GM10266 (cell line): Measurements from ENCODE around the gene FXYD3.

Source experiments
- DNase-seq: peaks from one replicate; pipeline ENCODE4 v3.0.0; 2012; ENCODE audit errors: extremely low spot score
- TF ChIP-seq, protein P1 (sequence below): IDR thresholded peaks from 2 replicates; pipeline ENCODE4 v1.5.1; 2012; ENCODE audit warnings: mild to moderate bottlenecking, low read depth; ENCODE audit not compliant: control insufficient read depth, insufficient read depth; ENCODE audit errors: missing control alignments

Gene FXYD3

DNA sequence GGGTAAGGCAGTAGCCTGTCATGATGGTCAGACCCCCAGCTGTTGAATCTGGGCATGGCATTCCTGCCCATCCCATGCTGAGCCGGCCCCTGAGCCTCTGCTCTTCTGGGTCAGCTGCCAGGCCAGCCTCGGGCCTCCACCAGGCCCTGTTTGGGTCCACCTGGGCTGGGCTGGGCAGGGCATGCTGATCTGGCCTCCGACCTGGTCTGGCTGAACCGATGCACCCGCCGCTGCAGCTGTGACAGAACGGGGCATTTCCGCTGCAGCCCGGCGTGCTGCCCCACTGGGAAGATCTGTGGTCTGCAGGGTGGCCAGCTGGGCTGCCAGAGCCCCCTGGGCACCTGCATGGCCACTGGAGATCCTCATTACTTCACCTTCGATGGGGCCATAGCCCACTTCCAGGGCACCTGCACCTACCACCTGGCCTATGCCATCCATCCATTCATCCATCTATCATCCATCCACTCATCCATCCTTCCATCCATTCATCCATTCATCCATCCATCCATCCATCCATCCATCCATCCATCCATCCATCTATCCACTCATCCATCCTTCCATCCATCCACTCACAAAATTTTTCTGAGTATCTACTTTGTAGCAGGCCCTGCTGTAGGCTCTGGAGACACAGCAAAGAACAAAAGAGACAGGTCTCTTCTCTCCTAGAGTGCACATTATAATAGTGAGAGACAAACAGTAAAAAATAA lies 21.5 kb upstream of the FXYD3 start:
- TF ChIP-seq, protein P1, sequence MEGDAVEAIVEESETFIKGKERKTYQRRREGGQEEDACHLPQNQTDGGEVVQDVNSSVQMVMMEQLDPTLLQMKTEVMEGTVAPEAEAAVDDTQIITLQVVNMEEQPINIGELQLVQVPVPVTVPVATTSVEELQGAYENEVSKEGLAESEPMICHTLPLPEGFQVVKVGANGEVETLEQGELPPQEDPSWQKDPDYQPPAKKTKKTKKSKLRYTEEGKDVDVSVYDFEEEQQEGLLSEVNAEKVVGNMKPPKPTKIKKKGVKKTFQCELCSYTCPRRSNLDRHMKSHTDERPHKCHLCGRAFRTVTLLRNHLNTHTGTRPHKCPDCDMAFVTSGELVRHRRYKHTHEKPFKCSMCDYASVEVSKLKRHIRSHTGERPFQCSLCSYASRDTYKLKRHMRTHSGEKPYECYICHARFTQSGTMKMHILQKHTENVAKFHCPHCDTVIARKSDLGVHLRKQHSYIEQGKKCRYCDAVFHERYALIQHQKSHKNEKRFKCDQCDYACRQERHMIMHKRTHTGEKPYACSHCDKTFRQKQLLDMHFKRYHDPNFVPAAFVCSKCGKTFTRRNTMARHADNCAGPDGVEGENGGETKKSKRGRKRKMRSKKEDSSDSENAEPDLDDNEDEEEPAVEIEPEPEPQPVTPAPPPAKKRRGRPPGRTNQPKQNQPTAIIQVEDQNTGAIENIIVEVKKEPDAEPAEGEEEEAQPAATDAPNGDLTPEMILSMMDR: no peak
- DNase-seq: no peak

DNA sequence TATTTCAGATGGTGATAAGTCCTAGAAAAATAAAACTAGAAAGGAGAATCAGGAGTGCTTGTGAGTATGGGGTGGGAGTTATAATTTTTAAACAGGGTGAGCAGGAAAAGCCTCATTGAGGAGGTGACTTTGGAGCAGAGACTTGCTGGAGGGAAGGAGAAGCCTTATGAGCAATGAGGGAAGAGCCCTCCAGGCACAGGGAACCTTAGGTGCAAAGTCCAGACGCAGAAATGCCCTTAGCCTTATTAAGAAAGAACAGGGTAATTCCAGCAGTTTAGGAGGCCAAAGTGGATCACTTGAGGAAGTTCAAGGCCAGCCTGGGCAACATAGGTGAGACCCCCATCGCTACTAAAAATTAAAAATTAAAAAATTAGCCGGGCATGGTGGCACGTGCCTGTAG lies 21.0 kb upstream of the FXYD3 start:
- TF ChIP-seq, protein P1: no peak
- DNase-seq: no peak

DNA sequence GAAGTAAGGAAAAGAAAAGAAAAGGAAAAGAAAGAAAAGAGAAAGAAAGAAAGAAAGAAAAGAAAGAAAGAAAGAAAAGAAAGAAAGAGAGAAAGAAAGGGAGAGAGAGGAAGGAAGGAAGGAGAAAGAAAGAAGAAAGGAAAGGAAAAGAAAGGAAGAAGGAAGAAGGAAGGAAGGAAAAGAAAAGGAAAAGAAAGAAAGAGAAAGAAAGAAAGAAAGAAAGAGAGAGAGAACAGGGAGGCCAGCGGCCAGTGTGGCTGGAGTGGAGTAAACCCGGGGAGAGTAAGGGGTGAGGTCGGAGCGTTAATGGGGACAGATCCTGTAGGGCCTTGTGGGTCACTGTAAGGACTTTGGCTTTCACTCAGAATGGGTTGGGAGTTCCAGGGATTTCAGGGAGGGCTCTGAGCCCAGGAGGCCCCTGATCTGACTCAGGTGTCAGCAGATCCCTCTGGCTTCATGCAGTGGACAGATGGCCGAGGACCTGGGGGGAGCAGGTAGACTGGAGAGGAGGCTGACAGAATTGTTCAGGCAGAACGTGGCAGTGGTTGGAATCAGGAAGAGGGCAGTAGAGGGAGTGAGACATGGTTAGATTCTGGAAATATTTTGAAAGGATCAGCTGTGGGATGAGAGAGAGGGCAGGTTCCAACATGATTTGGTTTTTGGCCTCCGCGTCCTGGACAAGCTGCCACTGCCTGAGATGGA lies 19.8 kb upstream of the FXYD3 start:
- TF ChIP-seq, protein P1: no peak
- no peak for DNase-seq

DNA sequence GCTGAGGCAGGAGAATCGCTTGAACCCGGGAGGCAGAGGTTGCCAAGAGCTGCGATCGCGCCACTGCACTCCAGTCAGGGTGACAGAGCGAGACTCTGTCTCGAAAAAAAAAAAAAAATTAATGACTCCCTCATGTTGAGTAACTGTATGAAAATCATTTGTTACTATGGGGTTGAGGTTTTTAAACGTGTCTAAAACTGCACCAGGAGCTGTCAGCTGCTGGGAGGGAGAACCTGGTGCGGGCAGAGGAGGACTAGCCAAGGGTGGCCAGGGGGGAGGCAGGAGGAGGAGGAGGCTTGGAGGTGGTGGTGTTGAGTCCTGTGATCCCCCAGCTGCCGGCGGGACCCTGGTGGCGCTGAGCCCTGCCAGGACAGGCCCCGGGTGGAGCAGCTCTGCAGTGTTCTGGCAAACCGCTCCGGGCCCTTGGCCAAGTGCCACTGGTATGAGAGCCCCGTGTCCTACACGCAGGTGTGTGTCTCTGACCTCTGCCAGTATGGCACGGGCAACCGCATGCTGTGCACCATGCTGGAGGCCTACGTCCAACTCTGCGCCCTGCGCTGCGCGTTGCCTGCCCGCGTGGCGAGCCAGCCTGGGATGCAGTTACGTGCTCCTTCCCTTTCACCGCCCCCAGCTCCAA lies 17.1 kb upstream of the FXYD3 start:
- TF ChIP-seq, protein P1: no peak
- no peak for DNase-seq

DNA sequence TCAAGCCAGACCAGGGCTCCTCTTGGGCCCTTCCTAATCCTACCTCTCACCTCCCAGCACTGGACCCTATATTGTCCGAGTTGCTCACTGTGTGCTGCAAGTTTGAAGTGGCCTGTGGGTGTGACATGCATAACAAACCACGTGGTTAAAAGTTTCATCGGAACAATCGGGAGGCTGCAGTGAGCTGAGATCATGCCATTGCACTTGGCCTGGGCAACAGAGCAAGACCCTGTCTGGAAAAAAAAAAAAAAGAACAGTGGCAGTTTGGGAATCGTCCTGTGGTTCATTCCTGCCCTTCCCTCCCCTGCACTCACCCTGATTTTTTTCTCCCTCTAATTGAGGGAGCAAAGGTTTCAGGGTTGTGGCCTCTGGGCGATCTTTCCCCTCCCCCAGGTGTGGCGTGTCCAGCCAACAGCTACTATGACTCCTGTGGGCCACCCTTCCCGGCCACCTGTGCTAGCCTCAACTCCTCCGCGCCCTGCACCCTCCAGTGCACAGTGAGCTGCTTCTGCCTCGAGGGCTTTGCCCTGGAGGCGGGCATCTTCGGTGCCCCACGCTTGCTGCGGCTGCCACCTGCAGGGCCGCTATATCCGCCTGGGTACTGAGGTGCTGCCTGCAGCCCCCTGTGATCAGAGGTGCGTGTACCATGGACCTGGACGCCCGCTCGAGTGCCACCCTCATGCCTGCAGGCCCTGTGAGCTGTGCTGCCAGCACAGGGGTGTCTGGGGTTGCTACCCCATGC lies 16.3 kb upstream of the FXYD3 start:
- TF ChIP-seq, protein P1: no peak
- no peak for DNase-seq

DNA sequence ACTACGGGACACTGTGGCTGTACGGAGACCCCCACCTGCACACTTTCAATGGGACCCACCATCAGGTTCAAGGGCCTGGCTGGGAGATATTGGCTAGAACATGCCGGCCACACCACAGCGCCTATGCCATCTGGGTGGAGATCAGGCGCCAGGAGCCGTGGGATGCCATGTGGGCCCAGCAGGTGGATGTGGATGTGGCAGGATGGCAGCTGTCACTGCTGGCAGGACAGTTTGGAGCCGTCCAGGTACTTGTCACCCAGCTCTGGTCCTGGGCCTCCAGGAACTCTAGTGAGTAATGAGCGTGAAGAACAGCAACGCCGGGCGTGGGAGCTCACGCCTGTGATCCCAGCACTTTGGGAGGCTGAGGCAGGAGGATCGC lies 15.7 kb upstream of the FXYD3 start:
- TF ChIP-seq, protein P1: no peak
- no peak for DNase-seq
